H1 (cell line): ENCODE data around the gene ARHGAP26. TPM values are rescaled to one million over a fixed set of nuclear protein-coding genes. Genes with fewer than 3 reads are reported as not detected.
A peak's percentile ranks its signal among the peaks of the same experiment; 100 is the strongest.

ENCODE experiments used
- CTCF ChIA-PET: fragments of 300-600 bp; sonication (Branson Sonifier 250); formaldehyde crosslinking; loops from one replicate; lab custom pipeline; 2021; ENCODE audit not compliant: partially characterized antibody; lab: Charles Lee
- POLR2A ChIA-PET: fragments of 300-600 bp; sonication (Branson Sonifier 250); formaldehyde crosslinking; loops from one replicate; lab custom pipeline; 2021; ENCODE audit warnings: inconsistent platforms; ENCODE audit not compliant: partially characterized antibody; lab: Charles Lee
- DNase-seq, 2 experiments: peaks; one replicate each; pipeline versions ENCODE4 v3.0.0 to v3.0.0-alpha.2; 2010 to 2022; ENCODE audit warnings: low spot score in 2 of 2, low read depth in 1 of 2, mixed read lengths in 1 of 2
- FAIRE-seq: peaks from 2 replicates; lab custom pipeline; 2011; peaks lifted over from hg19 to GRCh38; lab: Jason Lieb, UNC
- H2AFZ ChIP-seq: 2 replicates; pipeline ENCODE4 v1.8.1; 2012; ENCODE audit warnings: low read length, inconsistent platforms
- H2AK5ac ChIP-seq: 2 replicates; pipeline ENCODE4 v1.6.1; 2013; ENCODE audit warnings: low read depth, low read length
- H2BK120ac ChIP-seq: replicated peaks from 2 replicates; pipeline ENCODE3; 2013; ENCODE audit warnings: low read depth, low read length, inconsistent platforms
- H2BK12ac ChIP-seq: 2 replicates; pipeline ENCODE4 v1.6.1; 2013; ENCODE audit warnings: low read depth, low read length
- H2BK15ac ChIP-seq: 2 replicates; pipeline ENCODE4 v1.6.1; 2013; ENCODE audit warnings: low read length
- H2BK20ac ChIP-seq: 2 replicates; pipeline ENCODE4 v1.6.1; 2013; ENCODE audit warnings: low read length
- H2BK5ac ChIP-seq: 2 replicates; pipeline ENCODE4 v1.6.1; 2013; ENCODE audit warnings: low read depth, low read length
- H3K14ac ChIP-seq: 2 replicates; pipeline ENCODE4 v1.6.1; 2013; ENCODE audit warnings: inconsistent platforms; ENCODE audit not compliant: insufficient read length
- H3K18ac ChIP-seq: 2 replicates; pipeline ENCODE4 v1.6.1; 2013; ENCODE audit warnings: low read length; ENCODE audit errors: extremely low read depth
- H3K23ac ChIP-seq: 2 replicates; pipeline ENCODE4 v1.6.1; 2013; ENCODE audit warnings: inconsistent platforms; ENCODE audit not compliant: insufficient read length
- H3K23me2 ChIP-seq: 2 replicates; pipeline ENCODE4 v1.6.1; 2013; ENCODE audit warnings: low read depth, low read length
- H3K27ac ChIP-seq: 2 replicates; pipeline ENCODE4 v1.6.1; 2011; ENCODE audit warnings: low read depth, low read length, inconsistent platforms
- H3K27me3 ChIP-seq, 4 experiments: replicated peaks in 1 of 4; 1 replicate in 1 of 4; 2 replicates in 3 of 4; pipeline versions ENCODE4 v1.6.1 to v1.8.1; 2011 to 2013; ENCODE audit warnings: low read length in 3 of 4, mild to moderate bottlenecking in 3 of 4, inconsistent platforms in 2 of 4, mixed read lengths in 2 of 4, moderate library complexity in 1 of 4; ENCODE audit not compliant: control insufficient read depth in 3 of 4, insufficient read depth in 3 of 4; ENCODE audit errors: extremely low read depth in 1 of 4
- H3K36me3 ChIP-seq, 4 experiments: 2 replicates each; pipeline versions ENCODE4 v1.6.1 to v1.8.1; 2011 to 2013; ENCODE audit warnings: mild to moderate bottlenecking in 4 of 4, low read length in 3 of 4, moderate library complexity in 2 of 4, control low read depth in 1 of 4, inconsistent platforms in 1 of 4; ENCODE audit not compliant: insufficient read depth in 4 of 4, control insufficient read depth in 2 of 4
- H3K4ac ChIP-seq: replicated peaks from 2 replicates; pipeline ENCODE3; 2013; ENCODE audit warnings: low read length, low read depth, mixed read lengths, inconsistent platforms; ENCODE audit not compliant: insufficient read length
- H3K4me1 ChIP-seq, 4 experiments: replicated peaks in 1 of 4; 1 replicate in 1 of 4; 2 replicates in 3 of 4; pipeline versions ENCODE4 v1.6.1 to v1.8.1; 2011 to 2013; ENCODE audit warnings: low read length in 3 of 4, inconsistent platforms in 2 of 4, mixed read lengths in 1 of 4; ENCODE audit not compliant: insufficient read depth in 4 of 4, control insufficient read depth in 3 of 4
- H3K4me2 ChIP-seq, 2 experiments: 2 replicates each; pipeline versions ENCODE4 v1.6.1 to v1.8.1; 2011 to 2013; ENCODE audit warnings: low read depth in 2 of 2, low read length in 2 of 2, control low read depth in 1 of 2, inconsistent platforms in 1 of 2, mild to moderate bottlenecking in 1 of 2; ENCODE audit not compliant: insufficient read depth in 1 of 2
- H3K4me3 ChIP-seq, 4 experiments: fragments of 200-600, 300-600 bp in 1 of 4; sonication (generic), shearing (Covaris generic), sonication (Bioruptor Twin) in 1 of 4; 2 replicates each; pipeline versions ENCODE4 v1.5.1 to v1.8.1; 2011 to 2016; ENCODE audit warnings: low read length in 4 of 4, low read depth in 3 of 4, control low read depth in 2 of 4, inconsistent platforms in 2 of 4, mild to moderate bottlenecking in 2 of 4, mixed read lengths in 1 of 4, moderate library complexity in 1 of 4; ENCODE audit not compliant: insufficient read depth in 2 of 4; ENCODE audit errors: extremely low read depth in 1 of 4
- H3K56ac ChIP-seq: replicated peaks from 2 replicates; pipeline ENCODE3; 2013; ENCODE audit warnings: low read depth, mild to moderate bottlenecking, mixed read lengths, low read length, inconsistent platforms; ENCODE audit not compliant: insufficient read length
- H3K79me1 ChIP-seq: 2 replicates; pipeline ENCODE4 v1.6.1; 2013; ENCODE audit warnings: low read depth, low read length, control low read depth
- H3K79me2 ChIP-seq, 2 experiments: 2 replicates each; pipeline versions ENCODE4 v1.6.1 to v1.8.1; 2012 to 2013; ENCODE audit warnings: low read length in 2 of 2, mild to moderate bottlenecking in 2 of 2, inconsistent platforms in 1 of 2; ENCODE audit not compliant: insufficient read depth in 2 of 2, control insufficient read depth in 1 of 2
- H3K9ac ChIP-seq, 4 experiments: replicated peaks in 1 of 4; 1 replicate in 1 of 4; 2 replicates in 3 of 4; pipeline versions ENCODE4 v1.6.1 to v1.8.1; 2011 to 2013; ENCODE audit warnings: low read depth in 3 of 4, low read length in 3 of 4, control low read depth in 2 of 4, mild to moderate bottlenecking in 2 of 4, moderate library complexity in 2 of 4, inconsistent platforms in 1 of 4; ENCODE audit errors: extremely low read depth in 1 of 4
- H3K9me3 ChIP-seq, 2 experiments: 2 replicates each; pipeline versions ENCODE4 v1.6.1 to v1.8.1; 2012 to 2013; ENCODE audit warnings: mild to moderate bottlenecking in 2 of 2, moderate library complexity in 2 of 2, control low read depth in 1 of 2, inconsistent platforms in 1 of 2, low read depth in 1 of 2, low read length in 1 of 2, mixed read lengths in 1 of 2; ENCODE audit not compliant: insufficient read depth in 2 of 2
- H4K20me1 ChIP-seq, 2 experiments: replicated peaks in 1 of 2; 2 replicates each; pipeline versions ENCODE3 to v1.8.1; 2011 to 2013; ENCODE audit warnings: inconsistent platforms in 2 of 2, low read length in 2 of 2, mild to moderate bottlenecking in 1 of 2; ENCODE audit not compliant: insufficient read depth in 2 of 2, control insufficient read depth in 1 of 2
- H4K5ac ChIP-seq: 2 replicates; pipeline ENCODE4 v1.6.1; 2013; ENCODE audit warnings: low read length, low read depth, mixed read lengths, inconsistent platforms; ENCODE audit not compliant: insufficient read length
- H4K8ac ChIP-seq: 2 replicates; pipeline ENCODE4 v1.8.0; 2013; ENCODE audit warnings: mild to moderate bottlenecking, moderate library complexity, low read length, inconsistent platforms; ENCODE audit not compliant: insufficient read depth; ENCODE audit errors: extremely low read depth
- H4K91ac ChIP-seq: replicated peaks from 2 replicates; pipeline ENCODE3; 2013; ENCODE audit warnings: low read length, mixed read lengths, inconsistent platforms; ENCODE audit not compliant: insufficient read length
- ASH2L ChIP-seq: fragments of 200-600, 300-600 bp; sonication (generic); IDR thresholded peaks from one replicate; pipeline ENCODE4 v1.7.1; 2017; ENCODE audit warnings: low read length
- BRCA1 ChIP-seq: IDR thresholded peaks from 2 replicates; pipeline ENCODE4 v1.6.1; 2012; ENCODE audit warnings: low read depth, low read length, improper control_type of control experiment
- NRF1 ChIP-seq: IDR thresholded peaks from 2 replicates; pipeline ENCODE4 v1.6.1; 2011; ENCODE audit warnings: mild to moderate bottlenecking, low read depth, low read length, improper control_type of control experiment
- POU5F1 ChIP-seq: IDR thresholded peaks from 2 replicates; pipeline ENCODE4 v1.6.1; 2011; ENCODE audit warnings: low read depth, mild to moderate bottlenecking, low read length, moderate library complexity
- WGBS, 2 experiments: shearing (Covaris generic) in 1 of 2; methylation state at CpG; one replicate each; pipeline versions ENCODE4 v1.1.6 to v1.1.7; 2013 to 2015; ENCODE audit warnings: low lambda C conversion rate in 2 of 2, mixed read lengths in 2 of 2, inconsistent platforms in 1 of 2, low coverage in 1 of 2, missing lambda C conversion rate in 1 of 2; ENCODE audit not compliant: insufficient replicate concordance in 2 of 2, insufficient coverage in 1 of 2, insufficient read length in 1 of 2; ENCODE audit errors: extremely low coverage in 1 of 2, missing lambda C conversion rate in 1 of 2; 5-methylcytosine and 5-hydroxymethylcytosine counted together
- polyA plus RNA-seq, 7 experiments: library from polyadenylated mRNA; depleted of rRNA in 3 of 7; stranded (reverse) in 5 of 7; unstranded in 2 of 7; fragments of >200 nt in 5 of 7; fragments of 200-250 nt in 2 of 7; gene quantifications; 1 replicate in 5 of 7; 2 replicates in 1 of 7; 4 replicates in 1 of 7; pipeline versions ENCODE4 v1.2.1 to v1.2.3, GENCODE V29; 2011 to 2013; ENCODE audit warnings: missing spikeins in 2 of 7, mixed read lengths in 2 of 7
- total RNA-seq: library from RNA; stranded (reverse); fragmentation: NEBNext Ultra II Directional; extraction: Animal tissue kit (Norgen Biotek cat#: 25700); gene quantifications from 2 replicates; pipeline ENCODE4 v1.2.1, GENCODE V29; 2021

Gene ARHGAP26
- total and polyA plus RNA-seq, 2 of the 8 experiments (the other 6 are each of a cell fraction or from before 2014, with no cell fraction given), result 7.1 to 24.8 TPM

DNA sequence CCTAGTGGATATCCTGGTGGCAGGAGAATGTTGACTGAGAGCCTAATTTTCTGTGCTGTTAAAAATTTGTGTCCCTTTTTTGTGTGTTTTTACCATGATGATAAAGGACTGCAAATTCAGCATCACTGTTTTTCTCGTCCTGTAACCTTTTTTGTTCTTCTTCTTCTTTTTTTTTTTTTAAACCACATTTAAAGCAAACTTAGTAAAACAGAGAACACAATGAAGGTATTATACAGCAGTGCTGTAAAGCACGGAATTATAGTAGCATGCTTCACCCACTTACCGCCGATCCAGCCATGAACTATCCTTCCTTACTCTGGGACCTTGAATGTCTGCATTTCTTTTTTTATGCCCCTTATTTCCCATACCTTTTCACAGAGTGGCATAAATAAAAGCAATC is 280.0 kb downstream of the ARHGAP26 start:
- H2BK120ac ChIP-seq, result no peak overlapping the region
- no peaks in the 10 kb centered on the region for H3K27me3 ChIP-seq
- no peak overlapping the region for H3K4me2 ChIP-seq
- H2BK12ac ChIP-seq, result no peak overlapping the region
- H2BK5ac ChIP-seq, result no peak overlapping the region
- H3K56ac ChIP-seq, result no peak overlapping the region
- no peaks in the 10 kb centered on the region for H3K36me3 ChIP-seq
- H3K9me3 ChIP-seq, result no peaks in the 10 kb centered on the region
- no peaks in the 10 kb centered on the region for H3K79me1 ChIP-seq
- no peak for TF ChIP-seq POU5F1
- no peak for TF ChIP-seq BRCA1
- TF ChIP-seq NRF1, result no peak
- no peak for TF ChIP-seq ASH2L
- no peak overlapping the region for H2AK5ac ChIP-seq
- ChIA-PET POLR2A (interaction anchor here (0.6 kb wide), 1 partner anchor 897 kb away, joined by 3 read pairs; no protein-coding TSS in a partner anchor), CTCF (interaction anchor here (0.9 kb wide), 1 partner anchor 295 kb away, joined by 3 read pairs; no protein-coding TSS in a partner anchor)
- DNase-seq (no peak), FAIRE-seq (no peak)
- no peak overlapping the region for H3K27ac ChIP-seq
- no peak overlapping the region for H3K9ac ChIP-seq
- no peak overlapping the region for H2BK20ac ChIP-seq
- H3K4me1 ChIP-seq, result peaks cover 0 to 2% (median 0%) of the 10 kb centered on the region in 4 experiments; a peak in 1 of 7 replicates
- no peaks in the 10 kb centered on the region for H3K79me2 ChIP-seq
- no peaks in the 10 kb centered on the region for H4K20me1 ChIP-seq
- WGBS, 2 experiments, result 93% methylated on average over 4 of the region's 4 CpGs; no CpG with 5 or more reads in 1 of the 2 experiments
- peak overlapping the region; percentile 72; the same call in 1 of the 2 replicates for H4K8ac ChIP-seq
- H3K23me2 ChIP-seq, result no peaks in the 10 kb centered on the region
- no peak overlapping the region for H3K18ac ChIP-seq
- H2AFZ ChIP-seq, result no peak overlapping the region
- no peak overlapping the region for H2BK15ac ChIP-seq
- H3K14ac ChIP-seq, result no peak overlapping the region
- no peak overlapping the region for H3K4me3 ChIP-seq
- no peak overlapping the region for H4K5ac ChIP-seq
- H3K23ac ChIP-seq, result no peak overlapping the region
- H3K4ac ChIP-seq, result no peak overlapping the region
- H4K91ac ChIP-seq, result no peak overlapping the region
